Liver (tissue), 9 donors: ENCODE measurements around the gene OTOP3. TPM values are rescaled to one million over a fixed set of nuclear protein-coding genes. Genes with fewer than 3 reads are reported as not detected.

Experiments
- DNase-seq: peaks from one replicate; pipeline ENCODE4 v3.0.0-alpha.2; 2017; ENCODE audit warnings: low spot score
- H3K27ac ChIP-seq, 2 donors: one replicate each; pipeline ENCODE4 v1.7.0; 2013; ENCODE audit warnings: inconsistent platforms in 2 of 2, low read length in 2 of 2, control low read depth in 1 of 2, low read depth in 1 of 2, mild to moderate bottlenecking in 1 of 2
- H3K27me3 ChIP-seq, 4 donors: one replicate each; pipeline versions ENCODE4 v1.6.1 to v1.7.0; 2013; ENCODE audit warnings: low read length in 3 of 4, inconsistent platforms in 1 of 4, mild to moderate bottlenecking in 1 of 4, moderate library complexity in 1 of 4; ENCODE audit not compliant: control insufficient read depth in 4 of 4, insufficient read depth in 4 of 4
- H3K36me3 ChIP-seq, 4 donors: one replicate each; pipeline versions ENCODE4 v1.6.1 to v1.7.0; 2013; ENCODE audit warnings: low read length in 3 of 4, mild to moderate bottlenecking in 3 of 4, low read depth in 1 of 4, moderate library complexity in 1 of 4; ENCODE audit not compliant: control insufficient read depth in 4 of 4, insufficient read depth in 3 of 4
- H3K4me1 ChIP-seq, 4 donors: one replicate each; pipeline versions ENCODE4 v1.6.1 to v1.7.0; 2013; ENCODE audit warnings: low read length in 3 of 4, mild to moderate bottlenecking in 3 of 4, moderate library complexity in 1 of 4; ENCODE audit not compliant: control insufficient read depth in 4 of 4, insufficient read depth in 4 of 4
- H3K4me3 ChIP-seq, 3 donors: one replicate each; pipeline versions ENCODE4 v1.6.1 to v1.7.0; 2013; ENCODE audit warnings: low read length in 3 of 3, control low read depth in 1 of 3, low read depth in 1 of 3, mild to moderate bottlenecking in 1 of 3
- H3K9ac ChIP-seq, 2 donors: one replicate each; pipeline ENCODE4 v1.7.0; 2013; ENCODE audit warnings: low read length in 2 of 2, mild to moderate bottlenecking in 2 of 2, moderate library complexity in 2 of 2, control low read depth in 1 of 2, low read depth in 1 of 2
- H3K9me3 ChIP-seq, 4 donors: one replicate each; pipeline versions ENCODE4 v1.6.1 to v1.7.0; 2013; ENCODE audit warnings: low read length in 3 of 4; ENCODE audit not compliant: control insufficient read depth in 4 of 4
- ATF3 ChIP-seq: IDR thresholded peaks from 2 replicates; pipeline ENCODE4 v1.6.1; 2016; ENCODE audit warnings: antibody characterized with exemption
- CTCF ChIP-seq: fragments of 150-350 bp; IDR thresholded peaks from 2 replicates; pipeline ENCODE4 v1.5.1; 2017; ENCODE audit warnings: improper control_type of control experiment, low read depth, low read length; ENCODE audit not compliant: missing input control
- EGR1 ChIP-seq, 2 donors: IDR thresholded peaks; 2 replicates each; pipeline ENCODE4 v1.6.1; 2016 to 2018; ENCODE audit warnings: antibody characterized with exemption in 2 of 2, low read depth in 2 of 2
- FOXA1 ChIP-seq: IDR thresholded peaks from 2 replicates; pipeline ENCODE4 v1.6.1; 2016; ENCODE audit warnings: antibody characterized with exemption
- FOXA2 ChIP-seq: IDR thresholded peaks from 2 replicates; pipeline ENCODE4 v1.6.1; 2016; ENCODE audit warnings: antibody characterized with exemption
- HNF4A ChIP-seq, 2 donors: conservative IDR thresholded peaks; 2 replicates each; pipeline ENCODE4 v1.6.1; 2016; ENCODE audit warnings: antibody characterized with exemption in 2 of 2, mild to moderate bottlenecking in 2 of 2
- HNF4G ChIP-seq: IDR thresholded peaks from 2 replicates; pipeline ENCODE4 v1.6.1; 2016; ENCODE audit warnings: antibody characterized with exemption
- JUND ChIP-seq, 2 donors: IDR thresholded peaks; 2 replicates each; pipeline ENCODE4 v1.6.1; 2016; ENCODE audit warnings: antibody characterized with exemption in 2 of 2
- MAX ChIP-seq: IDR thresholded peaks from 2 replicates; pipeline ENCODE4 v1.6.1; 2016; ENCODE audit warnings: antibody characterized with exemption
- NR2F2 ChIP-seq: IDR thresholded peaks from 2 replicates; pipeline ENCODE4 v1.6.1; 2016; ENCODE audit warnings: antibody characterized with exemption
- RAD21 ChIP-seq, 2 donors: IDR thresholded peaks; 2 replicates each; pipeline ENCODE4 v1.6.1; 2016; ENCODE audit warnings: antibody characterized with exemption in 2 of 2, mild to moderate bottlenecking in 2 of 2
- REST ChIP-seq: IDR thresholded peaks from 2 replicates; pipeline ENCODE4 v1.6.1; 2016; ENCODE audit warnings: antibody characterized with exemption, mild to moderate bottlenecking
- RXRA ChIP-seq, 2 donors: IDR thresholded peaks; 2 replicates each; pipeline ENCODE4 v1.6.1; 2017 to 2018; ENCODE audit warnings: antibody characterized with exemption in 2 of 2, mild to moderate bottlenecking in 1 of 2
- SP1 ChIP-seq: IDR thresholded peaks from 2 replicates; pipeline ENCODE4 v1.6.1; 2018; ENCODE audit warnings: antibody characterized with exemption, mild to moderate bottlenecking
- TAF1 ChIP-seq: conservative IDR thresholded peaks from 2 replicates; pipeline ENCODE4 v1.6.1; 2016; ENCODE audit warnings: antibody characterized with exemption, mild to moderate bottlenecking
- YY1 ChIP-seq: IDR thresholded peaks from 2 replicates; pipeline ENCODE4 v1.6.1; 2016; ENCODE audit warnings: antibody characterized with exemption, mild to moderate bottlenecking
- ZBTB33 ChIP-seq: IDR thresholded peaks from 2 replicates; pipeline ENCODE4 v1.6.1; 2016; ENCODE audit warnings: antibody characterized with exemption
- WGBS: extraction: QIAGEN DNeasy Blood & Tissue Kit; methylation state at CpG from one replicate; pipeline ENCODE4 v1.1.7; 2013; 5-methylcytosine and 5-hydroxymethylcytosine counted together
- polyA plus RNA-seq, 2 donors: library from polyadenylated mRNA; stranded (reverse) in 1 of 2; unstranded in 1 of 2; fragments of 200-250 nt in 1 of 2; fragments of >200 nt in 1 of 2; fragmentation: Nextera tagmentation in 1 of 2; extraction: Ambion mirVana in 1 of 2; gene quantifications; one replicate each; pipeline versions ENCODE4 v1.2.1 to v1.2.3, GENCODE V29; 2013 to 2015
- total RNA-seq, 2 donors: library from RNA; depleted of rRNA; stranded (reverse); fragments of >200 nt; gene quantifications; one replicate each; pipeline ENCODE4 v1.2.3, GENCODE V29; 2014
- donor health status: healthy.
- donor health status: healthy.
- donor health status: healthy.
- donor health status: healthy.
- donor health status: healthy.

OTOP3 gene
- total and polyA plus RNA-seq, 4 donors = not detected

GRCh38 chr17:74963656-74964055 lies 28.0 kb downstream of the OTOP3 start (continued):
- TF ChIP-seq REST = no peak

- Histone ChIP-seq H3K4me3 (no peak overlapping the region), H3K36me3 (no peaks in the 10 kb centered on the region), H3K27ac (no peak overlapping the region), H3K9ac (no peak overlapping the region), H3K27me3 (no peaks in the 10 kb centered on the region), H3K9me3 (no peaks in the 10 kb centered on the region), H3K4me1 (peaks cover 0 to 3% (median 1%) of the 10 kb centered on the region in 4 donors)
- WGBS = 92% methylated on average over 12 of the region's 12 CpGs
- DNase-seq = no peak
- TF ChIP-seq SP1 (no peak), EGR1 (IDR thresholded peaks at IDR 0.05; ENCODE audit: low read depth in 2 of 2) (no peak), FOXA2 (no peak), ATF3 (no peak), FOXA1 (no peak), TAF1 (no peak), ZBTB33 (no peak), RXRA (IDR thresholded peaks at IDR 0.05) (no peak), NR2F2 (no peak), MAX (no peak), REST (no peak), RAD21 (IDR thresholded peaks at IDR 0.05) (no peak), YY1 (no peak), HNF4G (no peak), CTCF (no peak), JUND (IDR thresholded peaks at IDR 0.05) (no peak), HNF4A (conservative IDR thresholded peaks at IDR 0.05) (no peak)
Observed at GRCh38 chr17:74964246-74964761, 28.6 kb downstream of the OTOP3 start.
